GM11168 (cell line): ENCODE data around the gene HCN4.
"Not testable (repeated sequence)": the region's sequence is repeated elsewhere in the genome, so short reads cannot be mapped to it uniquely, and the experiment has no call there.

Experiments used
- in situ Hi-C: fragments of 300-500 bp; cut with MboI; formaldehyde crosslinking; loops from one replicate; pipeline ENCODE4 v1.12.0; 2022; ENCODE audit warnings: low sequenced_read_pairs; ENCODE audit not compliant: unreplicated experiment

HCN4 gene

DNA sequence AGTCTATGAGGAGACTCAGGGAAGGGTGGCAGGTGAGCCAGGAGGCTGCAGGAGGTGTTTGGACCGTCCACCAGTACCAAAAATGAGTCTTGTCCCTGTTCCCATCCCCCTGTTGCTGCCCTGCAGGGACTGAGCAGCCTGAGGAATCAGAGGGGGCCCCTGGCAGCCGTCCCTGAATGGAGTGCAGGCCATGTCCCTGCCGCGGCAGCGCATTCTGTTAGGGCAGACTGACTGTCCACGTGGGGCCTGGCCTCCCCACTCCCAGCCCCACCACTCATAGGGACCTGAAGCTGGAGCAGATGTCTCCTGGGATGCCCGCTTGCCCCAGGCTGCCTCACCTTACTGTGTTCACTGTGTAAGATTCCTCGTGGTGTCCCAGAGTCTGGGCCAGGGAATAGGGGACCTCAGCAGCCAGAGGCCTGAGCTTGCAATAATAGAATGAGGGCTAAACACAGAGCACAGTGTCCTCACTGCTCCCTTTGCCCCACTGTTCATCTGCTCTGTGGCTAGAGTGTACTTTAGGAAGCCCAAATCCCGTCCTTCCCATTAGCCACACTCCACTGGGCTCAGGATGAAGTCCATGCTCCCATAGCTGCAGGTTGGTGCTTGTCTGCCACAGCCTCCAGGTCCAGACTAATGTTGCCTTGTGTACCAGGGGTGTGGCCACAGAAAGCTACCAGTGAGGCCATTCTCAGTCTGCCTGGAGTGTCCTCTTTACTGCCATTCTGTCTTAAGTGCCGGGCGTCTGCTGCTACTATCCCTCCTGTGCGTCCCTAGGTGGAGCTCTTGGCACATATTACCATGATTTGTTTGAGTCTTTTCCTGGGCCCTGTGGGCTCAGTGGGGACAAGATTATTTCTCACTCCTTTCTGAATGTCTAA lies 63.2 kb downstream of the HCN4 start:
- in situ Hi-C loops = no loop called here

GRCh38 chr15:73303636-73304035 lies 65.1 kb downstream of the HCN4 start:
- in situ Hi-C loops = no loop called here

DNA sequence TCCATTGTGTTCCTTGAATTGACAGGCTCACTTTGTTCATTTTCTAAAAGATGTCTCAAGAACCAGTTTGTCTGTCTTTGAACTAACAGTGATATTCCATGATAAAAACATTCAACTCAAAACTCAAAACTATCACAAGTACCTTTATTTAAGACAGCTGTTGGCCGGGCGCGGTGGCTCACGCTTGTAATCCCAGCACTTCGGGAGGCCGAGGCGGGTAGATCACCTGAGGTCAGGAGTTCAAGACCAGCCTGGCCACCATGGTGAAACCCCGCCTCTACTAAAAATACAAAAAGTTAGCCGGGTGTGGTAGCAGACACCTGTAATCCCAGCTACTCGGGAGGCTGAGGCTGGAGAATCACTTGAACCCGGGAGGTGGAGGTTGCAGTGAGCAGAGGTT lies 68.5 kb downstream of the HCN4 start:
- in situ Hi-C loops = not testable (repeated sequence)

- in situ Hi-C loops = no loop called here
These were observed 70.1 kb downstream of the HCN4 start for GRCh38 chr15:73298522-73299245.

- in situ Hi-C loops = no loop called here
These were observed 72.0 kb downstream of the HCN4 start for GRCh38 chr15:73296609-73297353.

GRCh38 chr15:73295630-73296286 lies 73.0 kb downstream of the HCN4 start:
- in situ Hi-C loops = no loop called here

- in situ Hi-C loops = no loop called here
These were observed 75.0 kb downstream of the HCN4 start for GRCh38 chr15:73293773-73294172.

GRCh38 chr15:73291441-73291840 lies 77.3 kb downstream of the HCN4 start:
- in situ Hi-C loops = no loop called here

GRCh38 chr15:73287019-73287418 lies 81.7 kb downstream of the HCN4 start:
- in situ Hi-C loops = no loop called here

GRCh38 chr15:73286311-73286710 lies 82.4 kb downstream of the HCN4 start:
- in situ Hi-C loops = no loop called here

DNA sequence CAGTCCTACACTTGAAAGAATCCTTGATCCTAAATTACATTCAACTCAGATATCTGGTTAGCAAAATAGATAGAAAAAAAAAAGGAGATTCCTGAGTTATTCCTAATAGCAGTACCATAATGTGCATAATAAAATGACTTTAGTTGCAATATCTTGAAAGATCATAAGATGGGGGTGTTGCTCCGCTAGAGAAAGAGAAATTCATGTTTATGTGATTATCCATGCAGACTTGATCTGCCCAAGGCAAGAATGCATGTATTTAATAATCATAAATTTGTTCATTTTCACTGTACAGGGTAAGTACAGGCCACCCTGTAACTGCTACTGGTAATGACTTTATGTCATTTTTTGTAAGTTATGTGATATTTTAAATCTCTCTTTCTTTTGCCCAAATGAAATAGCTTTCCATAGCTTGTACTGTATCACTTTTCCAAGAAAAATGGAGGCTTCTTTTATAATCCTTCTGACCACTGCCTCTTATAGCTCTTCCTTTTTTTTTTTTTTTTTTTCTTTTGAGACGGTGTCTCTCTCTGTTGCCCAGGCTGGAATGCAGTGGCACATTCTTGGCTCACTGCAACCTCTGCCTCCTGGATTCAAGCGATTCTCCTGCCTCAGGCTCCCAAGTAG lies 84.6 kb downstream of the HCN4 start:
- in situ Hi-C loops = no loop called here

GRCh38 chr15:73283366-73283962 lies 85.3 kb downstream of the HCN4 start:
- in situ Hi-C loops = no loop called here

- in situ Hi-C loops = no loop called here
These were observed 86.0 kb downstream of the HCN4 start for GRCh38 chr15:73282567-73283365.

DNA sequence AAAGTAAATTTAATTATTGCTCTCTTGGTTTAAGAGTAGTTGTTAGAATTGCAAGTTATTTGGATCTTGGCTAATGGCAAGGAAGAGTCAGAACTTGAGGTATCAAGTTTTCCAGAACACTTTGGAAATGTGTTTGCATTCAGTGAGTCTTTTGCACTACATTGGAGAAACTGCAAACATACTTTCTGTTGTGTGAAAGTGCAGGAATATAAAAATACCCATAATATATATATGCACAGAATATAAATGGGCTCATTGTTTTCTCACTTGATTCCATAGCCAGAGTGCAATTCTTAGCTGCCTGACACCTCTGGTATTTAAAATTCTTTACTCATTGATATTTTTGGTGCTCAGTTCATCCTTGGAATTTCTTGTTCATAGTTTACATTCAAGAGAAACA lies 92.9 kb downstream of the HCN4 start:
- in situ Hi-C loops = no loop called here

- in situ Hi-C loops = no loop called here
These were observed 95.4 kb downstream of the HCN4 start for GRCh38 chr15:73273181-73274002.

DNA sequence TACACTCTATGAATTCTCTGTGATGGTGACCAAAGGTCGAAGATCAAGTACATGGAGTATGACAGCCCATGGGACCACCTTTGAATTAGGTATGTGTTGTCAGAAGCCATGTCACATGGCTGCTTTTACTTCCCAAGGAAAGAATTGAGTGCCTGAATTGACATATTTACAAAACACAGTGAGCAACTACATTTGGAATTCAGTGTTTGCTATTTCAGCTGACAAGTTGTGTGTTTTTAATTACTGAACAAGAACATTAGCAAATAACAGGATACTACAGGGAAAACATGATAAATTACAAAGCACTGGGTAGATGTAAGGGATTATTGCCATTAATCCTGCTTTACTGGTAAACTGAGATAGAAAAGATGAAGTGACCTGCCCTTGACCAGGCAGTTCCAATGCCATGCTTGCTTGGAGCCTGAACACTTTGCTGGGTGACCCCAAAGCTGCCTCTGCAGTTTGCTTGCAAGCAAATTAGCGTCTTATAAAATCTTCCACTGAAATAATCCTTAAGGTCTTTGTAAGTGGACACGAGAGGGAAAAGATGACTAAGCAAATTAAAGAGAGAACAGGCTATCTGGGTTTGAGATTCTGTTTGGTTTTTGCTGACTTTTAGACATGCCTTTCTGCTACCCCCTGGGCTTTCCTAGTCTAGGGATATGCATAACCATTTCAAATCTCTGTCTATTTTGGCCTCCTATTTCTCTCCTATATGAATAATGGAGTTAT lies 98.2 kb downstream of the HCN4 start:
- in situ Hi-C loops = no loop called here
